Neural progenitor cell (in vitro differentiated cells): ENCODE data around the gene FNIP2. TPM values are rescaled to one million over a fixed set of nuclear protein-coding genes. Genes with fewer than 3 reads are reported as not detected.
"Not testable (repeated sequence)": the region's sequence is repeated elsewhere in the genome, so short reads cannot be mapped to it uniquely, and the experiment has no call there.

Source experiments
- DNase-seq: peaks from one replicate; pipeline ENCODE4 v3.0.0-alpha.2; 2016; ENCODE audit warnings: low spot score
- H2AFZ ChIP-seq: fragments of 200-600 bp; sonication (generic); replicated peaks from 2 replicates; pipeline ENCODE4 v1.6.1; 2016; ENCODE audit warnings: antibody characterized with exemption
- H3F3A ChIP-seq: fragments of 200-600 bp; sonication (generic); 2 replicates; pipeline ENCODE4 v1.6.1; 2016; ENCODE audit warnings: antibody characterized with exemption, low read depth
- H3K27ac ChIP-seq: fragments of 200-600 bp; sonication (generic); 2 replicates; pipeline ENCODE4 v1.5.1; 2016; ENCODE audit warnings: mild to moderate bottlenecking
- H3K27me3 ChIP-seq: fragments of 200-600 bp; sonication (generic); 2 replicates; pipeline ENCODE4 v1.6.1; 2016; ENCODE audit warnings: mild to moderate bottlenecking, moderate library complexity
- H3K36me3 ChIP-seq: fragments of 200-600 bp; sonication (generic); 2 replicates; pipeline ENCODE4 v1.5.1; 2016
- H3K4me1 ChIP-seq: fragments of 200-600 bp; sonication (generic); 2 replicates; pipeline ENCODE4 v1.6.1; 2016; ENCODE audit warnings: mixed run types
- H3K4me2 ChIP-seq: fragments of 200-600 bp; sonication (generic); 2 replicates; pipeline ENCODE4 v1.6.1; 2016
- H3K4me3 ChIP-seq: fragments of 200-600 bp; sonication (generic); 2 replicates; pipeline ENCODE4 v1.5.1; 2016
- H3K79me2 ChIP-seq: fragments of 200-600 bp; sonication (generic); 2 replicates; pipeline ENCODE4 v1.6.1; 2016; ENCODE audit warnings: low read depth
- H3K9ac ChIP-seq: fragments of 200-600 bp; sonication (generic); 2 replicates; pipeline ENCODE4 v1.6.1; 2016
- H3K9me3 ChIP-seq: fragments of 200-600 bp; sonication (generic); 2 replicates; pipeline ENCODE4 v1.5.1; 2016; ENCODE audit warnings: low read depth
- H4K20me1 ChIP-seq: fragments of 200-600 bp; sonication (generic); 2 replicates; pipeline ENCODE4 v1.6.1; 2016; ENCODE audit warnings: low read depth
- H3K27ac Mint-ChIP-seq: 3 replicates; pipeline ENCODE4 v1.8.0; 2021; ENCODE audit warnings: mixed read lengths
- H3K27me3 Mint-ChIP-seq: 2 replicates; pipeline ENCODE4 v1.8.0; 2022; ENCODE audit warnings: low read depth, mild to moderate bottlenecking, inconsistent platforms, moderate library complexity, mixed read lengths; ENCODE audit not compliant: insufficient read depth
- H3K36me3 Mint-ChIP-seq: 3 replicates; pipeline ENCODE4 v1.8.0; 2021; ENCODE audit warnings: mixed read lengths
- H3K4me1 Mint-ChIP-seq: 3 replicates; pipeline ENCODE4 v1.8.0; 2021; ENCODE audit warnings: mixed read lengths
- H3K4me3 Mint-ChIP-seq: 3 replicates; pipeline ENCODE4 v1.8.0; 2021; ENCODE audit warnings: mild to moderate bottlenecking, moderate library complexity, mixed read lengths
- H3K9me3 Mint-ChIP-seq: 3 replicates; pipeline ENCODE4 v1.8.0; 2020; ENCODE audit warnings: mixed read lengths
- CTCF ChIP-seq: fragments of 200-600 bp; sonication (generic); IDR thresholded peaks from 2 replicates; pipeline ENCODE4 v1.5.1; 2017; ENCODE audit warnings: antibody characterized with exemption, mild to moderate bottlenecking
- EZH2 ChIP-seq: fragments of 200-600 bp; sonication (generic); IDR thresholded peaks from 2 replicates; pipeline ENCODE4 v1.6.1; 2017; ENCODE audit warnings: antibody characterized with exemption, mild to moderate bottlenecking, moderate library complexity
- EZH2phosphoT487 ChIP-seq: fragments of 200-600 bp; sonication (generic); IDR thresholded peaks from 2 replicates; pipeline ENCODE4 v1.6.1; 2017; ENCODE audit warnings: antibody characterized with exemption
- small RNA-seq: library from RNA; depleted of rRNA; stranded (forward); fragments of <200 nt; gene quantifications from one replicate; pipeline ENCODE3, GENCODE V24; 2015
- total RNA-seq: library from RNA; depleted of rRNA; stranded (reverse); fragments of >200 nt; gene quantifications from 2 replicates; pipeline ENCODE4 v1.2.3, GENCODE V29; 2015; ENCODE audit warnings: low replicate concordance

FNIP2 gene
- total RNA-seq, 1 donor from 2014 or later: 10.5 TPM

GRCh38 chr4:158949099-158949498 lies 180.3 kb downstream of the FNIP2 start:
- H3K27me3 ChIP-seq: no peaks in the 10 kb centered on the region
- H3K79me2 ChIP-seq: no peaks in the 10 kb centered on the region
- H3K9ac ChIP-seq: no peak overlapping the region
- H3K9me3 ChIP-seq: peaks cover 6% of the 10 kb centered on the region
- no peaks in the 10 kb centered on the region for H4K20me1 ChIP-seq
- no peak overlapping the region for H2AFZ ChIP-seq
- no peak overlapping the region for H3K4me2 ChIP-seq
- no peak overlapping the region for H3K27ac ChIP-seq
- TF ChIP-seq EZH2phosphoT487 (no peak), CTCF (no peak), EZH2 (no peak)
- peaks cover 2% of the 10 kb centered on the region for H3K4me1 Mint-ChIP-seq
- H3K27ac Mint-ChIP-seq: no peak overlapping the region
- no peaks in the 10 kb centered on the region for H3F3A ChIP-seq
- H3K36me3 Mint-ChIP-seq: peaks cover 5% of the 10 kb centered on the region
- no peak overlapping the region for H3K4me3 Mint-ChIP-seq
- peaks cover 3% of the 10 kb centered on the region for H3K27me3 Mint-ChIP-seq
- H3K4me1 ChIP-seq: no peaks in the 10 kb centered on the region
- no peaks in the 10 kb centered on the region for H3K36me3 ChIP-seq
- no peak for DNase-seq
- peaks cover 16% of the 10 kb centered on the region for H3K9me3 Mint-ChIP-seq
- no peak overlapping the region for H3K4me3 ChIP-seq

- H3K4me1 Mint-ChIP-seq, H3K4me2 ChIP-seq, H3K27me3 Mint-ChIP-seq, H3K36me3 ChIP-seq, H2AFZ ChIP-seq, H4K20me1 ChIP-seq, H3K27me3 ChIP-seq, H3K27ac Mint-ChIP-seq, DNase-seq, H3K4me1 ChIP-seq, H3K9ac ChIP-seq, H3K4me3 Mint-ChIP-seq, H3K36me3 Mint-ChIP-seq, H3K9me3 ChIP-seq, H3K4me3 ChIP-seq, H3F3A ChIP-seq, H3K27ac ChIP-seq, H3K79me2 ChIP-seq: not testable (repeated sequence)
- peaks cover 19% of the 10 kb centered on the region for H3K9me3 Mint-ChIP-seq
Measured at GRCh38 chr4:158952221-158952774, 183.5 kb downstream of the FNIP2 start.

- H3F3A ChIP-seq, H3K4me3 Mint-ChIP-seq, H3K36me3 Mint-ChIP-seq, H3K9ac ChIP-seq, H3K36me3 ChIP-seq, H3K27me3 Mint-ChIP-seq, H3K4me1 ChIP-seq, H3K4me3 ChIP-seq, H3K79me2 ChIP-seq, DNase-seq, H3K27ac Mint-ChIP-seq, H4K20me1 ChIP-seq, H3K4me2 ChIP-seq, H3K9me3 ChIP-seq, H3K27me3 ChIP-seq, H2AFZ ChIP-seq, H3K27ac ChIP-seq: not testable (repeated sequence)
- peaks cover 16% of the 10 kb centered on the region for H3K4me1 Mint-ChIP-seq
- peaks cover 18% of the 10 kb centered on the region for H3K9me3 Mint-ChIP-seq
Measured at GRCh38 chr4:158956345-158956744, 187.5 kb downstream of the FNIP2 start.

GRCh38 chr4:158956918-158957317 lies 188.1 kb downstream of the FNIP2 start:
- H3K27ac Mint-ChIP-seq, H3K79me2 ChIP-seq, H3K9me3 ChIP-seq, H3K27me3 Mint-ChIP-seq, H4K20me1 ChIP-seq, H3K27me3 ChIP-seq, H3K27ac ChIP-seq, H3F3A ChIP-seq, H3K36me3 Mint-ChIP-seq, H3K4me3 ChIP-seq, H3K4me3 Mint-ChIP-seq, H3K36me3 ChIP-seq, DNase-seq, H3K4me2 ChIP-seq, H3K9ac ChIP-seq, H2AFZ ChIP-seq: not testable (repeated sequence)
- H3K4me1 Mint-ChIP-seq: peaks cover 22% of the 10 kb centered on the region
- H3K9me3 Mint-ChIP-seq: peaks cover 12% of the 10 kb centered on the region
- H3K4me1 ChIP-seq: peaks cover 12% of the 10 kb centered on the region

Small RNA genes lying within 50 kb of the gene (small RNA-seq; reads per million reads assigned to genes)
- gene RF00157: not detected
- gene RNU6-128P: not detected

Other genes with a start within 250 kb of the FNIP2 start
- gene RXFP1, start 247.1 kb upstream of the FNIP2 start, total RNA-seq: not detected in 2 replicates
- 63.7 and 101 TPM in 2 replicates for gene C4orf46, start 97.1 kb upstream of the FNIP2 start, total RNA-seq
- gene ETFDH, start 96.7 kb upstream of the FNIP2 start, total RNA-seq: 8.6 and 16.8 TPM in 2 replicates
- gene PPID, start 45.6 kb upstream of the FNIP2 start, total RNA-seq: 54.0 and 106 TPM in 2 replicates